Loucy (cell line): ENCODE results near the gene SLC26A1.

ENCODE experiments used
- H2AFZ ChIP-seq: fragments of 200-600 bp; sonication (generic); 2 replicates; pipeline ENCODE4 v1.6.0; 2016; ENCODE audit warnings: antibody characterized with exemption, mild to moderate bottlenecking, low read length, moderate library complexity
- H3F3A ChIP-seq: fragments of 200-600 bp; 2 replicates; pipeline ENCODE4 v1.6.0; 2016; ENCODE audit warnings: antibody characterized with exemption, low read depth, mild to moderate bottlenecking
- H3K27me3 ChIP-seq: fragments of 200-600 bp; sonication (generic); 2 replicates; pipeline ENCODE4 v1.6.1; 2014; ENCODE audit warnings: low read length, mild to moderate bottlenecking; ENCODE audit not compliant: insufficient read depth, poor library complexity, severe bottlenecking
- H3K36me3 ChIP-seq: fragments of 200-600 bp; sonication (generic); 2 replicates; pipeline ENCODE4 v1.6.1; 2016; ENCODE audit warnings: low read length; ENCODE audit not compliant: insufficient read depth
- H3K4me1 ChIP-seq: fragments of 200-600 bp; sonication (generic); 2 replicates; pipeline ENCODE4 v1.5.1; 2014; ENCODE audit warnings: low read length, mild to moderate bottlenecking; ENCODE audit not compliant: insufficient read depth, poor library complexity, severe bottlenecking
- H3K4me2 ChIP-seq: fragments of 200-600 bp; sonication (generic); 2 replicates; pipeline ENCODE4 v1.6.0; 2014; ENCODE audit warnings: antibody characterized with exemption, low read length, low read depth, mild to moderate bottlenecking; ENCODE audit not compliant: poor library complexity, severe bottlenecking
- H3K4me3 ChIP-seq: fragments of 200-600 bp; sonication (generic); 2 replicates; pipeline ENCODE4 v1.5.1; 2014; ENCODE audit warnings: low read length, mild to moderate bottlenecking, mixed read lengths; ENCODE audit not compliant: poor library complexity, severe bottlenecking
- H3K79me2 ChIP-seq: fragments of 200-600 bp; sonication (generic); 2 replicates; pipeline ENCODE4 v1.6.1; 2014; ENCODE audit warnings: low read length; ENCODE audit not compliant: insufficient read depth
- H3K9ac ChIP-seq: fragments of 200-600 bp; sonication (generic); 2 replicates; pipeline ENCODE4 v1.6.0; 2014; ENCODE audit warnings: mild to moderate bottlenecking, low read depth, low read length, moderate library complexity; ENCODE audit not compliant: poor library complexity, severe bottlenecking
- H3K9me2 ChIP-seq: fragments of 200-600 bp; sonication (generic); replicated peaks from 2 replicates; pipeline ENCODE4 v1.6.1; 2016; ENCODE audit warnings: low read depth, low read length, mixed read lengths
- H3K9me3 ChIP-seq: fragments of 200-600 bp; sonication (generic); 2 replicates; pipeline ENCODE4 v1.6.1; 2014; ENCODE audit warnings: mild to moderate bottlenecking, antibody characterized with exemption, low read length, low read depth; ENCODE audit not compliant: insufficient read depth
- H4K20me1 ChIP-seq: fragments of 200-600 bp; sonication (generic); 2 replicates; pipeline ENCODE4 v1.6.0; 2014; ENCODE audit warnings: antibody characterized with exemption, low read length, mild to moderate bottlenecking; ENCODE audit not compliant: insufficient read depth, poor library complexity, severe bottlenecking
- EZH2phosphoT487 ChIP-seq: fragments of 200-600 bp; IDR thresholded peaks from 2 replicates; pipeline ENCODE4 v1.6.1; 2018; ENCODE audit warnings: antibody characterized with exemption, mild to moderate bottlenecking, moderate library complexity, borderline replicate concordance
- TF ChIP-seq, protein P1 (sequence below): fragments of 200-600 bp; sonication (generic); conservative IDR thresholded peaks from 2 replicates; pipeline ENCODE4 v1.5.1; 2014; ENCODE audit warnings: mild to moderate bottlenecking, antibody characterized with exemption, low read length

The SLC26A1 gene

DNA sequence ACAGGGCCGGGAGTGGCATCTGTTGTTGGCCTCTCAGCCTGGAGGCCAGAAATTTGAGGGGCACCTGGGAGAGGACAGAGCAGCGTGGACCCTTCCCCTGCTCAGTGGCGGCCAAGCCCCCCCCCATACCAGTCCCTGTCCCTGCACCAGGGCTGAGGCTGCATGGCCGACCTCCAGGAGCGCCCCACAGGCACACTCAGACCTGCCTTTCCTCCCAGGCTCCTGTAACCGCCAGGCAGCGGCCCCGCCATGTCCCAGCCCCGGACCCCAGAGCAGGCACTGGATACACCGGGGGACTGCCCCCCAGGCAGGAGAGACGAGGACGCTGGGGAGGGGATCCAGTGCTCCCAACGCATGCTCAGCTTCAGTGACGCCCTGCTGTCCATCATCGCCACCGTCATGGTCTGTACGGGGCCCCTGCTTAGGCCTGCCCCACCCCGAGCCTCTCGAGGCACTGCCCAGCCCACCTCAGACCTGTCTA is 45.7 kb downstream of the SLC26A1 start:
- Histone ChIP-seq H3K36me3 (no peaks in the 10 kb centered on the region), H3F3A (no peaks in the 10 kb centered on the region), H3K9ac (no peak overlapping the region), H3K9me2 (no peaks in the 10 kb centered on the region), H3K4me2 (no peak overlapping the region), H3K9me3 (no peaks in the 10 kb centered on the region), H3K4me3 (no peak overlapping the region), H3K27me3 (no peaks in the 10 kb centered on the region), H3K79me2 (no peaks in the 10 kb centered on the region), H4K20me1 (no peaks in the 10 kb centered on the region), H3K4me1 (no peaks in the 10 kb centered on the region), H2AFZ (no peak overlapping the region)
- TF ChIP-seq, protein P1, sequence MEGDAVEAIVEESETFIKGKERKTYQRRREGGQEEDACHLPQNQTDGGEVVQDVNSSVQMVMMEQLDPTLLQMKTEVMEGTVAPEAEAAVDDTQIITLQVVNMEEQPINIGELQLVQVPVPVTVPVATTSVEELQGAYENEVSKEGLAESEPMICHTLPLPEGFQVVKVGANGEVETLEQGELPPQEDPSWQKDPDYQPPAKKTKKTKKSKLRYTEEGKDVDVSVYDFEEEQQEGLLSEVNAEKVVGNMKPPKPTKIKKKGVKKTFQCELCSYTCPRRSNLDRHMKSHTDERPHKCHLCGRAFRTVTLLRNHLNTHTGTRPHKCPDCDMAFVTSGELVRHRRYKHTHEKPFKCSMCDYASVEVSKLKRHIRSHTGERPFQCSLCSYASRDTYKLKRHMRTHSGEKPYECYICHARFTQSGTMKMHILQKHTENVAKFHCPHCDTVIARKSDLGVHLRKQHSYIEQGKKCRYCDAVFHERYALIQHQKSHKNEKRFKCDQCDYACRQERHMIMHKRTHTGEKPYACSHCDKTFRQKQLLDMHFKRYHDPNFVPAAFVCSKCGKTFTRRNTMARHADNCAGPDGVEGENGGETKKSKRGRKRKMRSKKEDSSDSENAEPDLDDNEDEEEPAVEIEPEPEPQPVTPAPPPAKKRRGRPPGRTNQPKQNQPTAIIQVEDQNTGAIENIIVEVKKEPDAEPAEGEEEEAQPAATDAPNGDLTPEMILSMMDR = no peak
- TF ChIP-seq EZH2phosphoT487 = no peak

DNA sequence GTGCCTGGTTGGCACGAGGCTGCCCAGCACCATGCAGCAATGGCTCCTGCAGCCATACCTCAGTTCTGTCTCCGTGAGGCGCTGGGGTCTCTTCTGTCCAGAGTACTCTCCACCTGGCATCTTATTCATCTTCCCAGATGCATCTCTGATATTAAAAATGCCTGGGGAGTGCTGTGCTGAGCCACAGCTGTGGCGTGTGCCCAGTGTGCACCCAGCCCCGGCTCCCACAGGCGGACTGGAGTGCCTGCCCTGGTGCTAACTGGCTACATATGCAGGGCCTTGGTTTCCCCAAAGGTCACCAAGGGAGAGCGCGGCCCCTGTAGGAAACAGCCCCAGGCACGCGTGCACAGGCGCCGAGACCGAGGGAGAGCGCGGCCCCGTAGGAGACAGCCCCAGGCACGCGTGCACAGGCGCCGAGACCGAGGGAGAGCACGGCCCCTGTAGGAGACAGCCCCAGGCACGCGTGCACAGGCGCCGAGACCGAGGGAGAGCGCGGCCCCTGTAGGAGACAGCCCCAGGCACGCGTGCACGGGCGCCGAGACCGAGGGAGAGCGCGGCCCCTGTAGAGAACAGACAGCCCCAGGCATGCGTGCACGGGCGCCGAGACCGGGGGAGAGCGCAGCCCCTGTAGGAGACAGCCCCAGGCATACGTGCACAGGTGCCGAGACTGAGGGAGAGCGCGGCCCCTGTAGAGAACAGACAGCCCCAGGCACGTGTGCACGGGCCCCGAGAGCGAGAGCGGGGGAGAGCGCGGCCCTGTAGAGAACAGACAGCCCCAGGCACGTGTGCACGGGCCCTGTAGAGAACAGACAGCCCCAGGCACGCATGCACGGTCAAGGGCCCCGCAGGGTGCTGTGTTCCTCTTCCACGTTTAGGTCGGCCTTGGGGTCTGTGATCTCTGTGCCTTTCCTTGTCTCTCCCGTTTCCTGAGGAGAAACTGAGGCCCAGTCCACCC is 46.4 kb downstream of the SLC26A1 start:
- Histone ChIP-seq H2AFZ (no peak overlapping the region), H3K4me1 (no peaks in the 10 kb centered on the region), H3K9me3 (no peaks in the 10 kb centered on the region), H3K27me3 (no peaks in the 10 kb centered on the region), H4K20me1 (no peaks in the 10 kb centered on the region), H3F3A (no peaks in the 10 kb centered on the region), H3K9me2 (no peaks in the 10 kb centered on the region), H3K4me2 (no peak overlapping the region), H3K36me3 (no peaks in the 10 kb centered on the region), H3K9ac (no peak overlapping the region), H3K4me3 (no peak overlapping the region), H3K79me2 (no peaks in the 10 kb centered on the region)
- TF ChIP-seq EZH2phosphoT487 = no peak
- TF ChIP-seq, protein P1 = no peak

DNA sequence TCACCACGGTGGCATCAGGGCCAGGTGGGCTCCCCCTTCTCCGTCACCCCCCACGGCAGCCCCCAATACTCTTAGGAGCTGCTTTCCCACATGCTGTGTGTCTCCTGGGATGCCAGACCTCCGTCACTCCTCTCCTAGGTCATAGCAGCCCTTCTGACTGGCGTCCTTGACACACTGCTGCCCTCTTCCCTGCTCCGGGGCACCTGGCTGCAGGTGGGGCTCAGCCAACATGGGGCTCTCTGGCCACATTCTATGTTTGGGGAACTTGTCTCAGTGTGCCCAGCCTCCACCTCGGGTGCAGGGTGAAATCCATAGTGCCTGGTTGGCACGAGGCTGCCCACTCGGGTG is 47.1 kb downstream of the SLC26A1 start:
- TF ChIP-seq, protein P1 = no peak
- no peak for TF ChIP-seq EZH2phosphoT487
- H3K4me3 ChIP-seq = no peak overlapping the region
- H2AFZ ChIP-seq = no peak overlapping the region
- H3K4me1 ChIP-seq = no peaks in the 10 kb centered on the region
- no peaks in the 10 kb centered on the region for H3K9me2 ChIP-seq
- no peak overlapping the region for H3K4me2 ChIP-seq
- H4K20me1 ChIP-seq = no peaks in the 10 kb centered on the region
- H3K79me2 ChIP-seq = no peaks in the 10 kb centered on the region
- H3K27me3 ChIP-seq = no peaks in the 10 kb centered on the region
- no peaks in the 10 kb centered on the region for H3K9me3 ChIP-seq
- H3F3A ChIP-seq = no peaks in the 10 kb centered on the region
- H3K9ac ChIP-seq = no peak overlapping the region
- no peaks in the 10 kb centered on the region for H3K36me3 ChIP-seq
